GM21526 (cell line): Measurements from ENCODE around the gene EMC7.

ENCODE experiments used
- ATAC-seq: cut with Tn5 transposase; IDR thresholded peaks from one replicate; pipeline ENCODE4 v1.9.1; 2021; ENCODE audit warnings: moderate library complexity; ENCODE audit not compliant: unreplicated experiment, low FRiP score

Gene EMC7

GRCh38 chr15:34039790-34040113 lies 61.9 kb downstream of the EMC7 start:
- peak; percentile 18 for ATAC-seq

GRCh38 chr15:34038871-34039789 lies 62.5 kb downstream of the EMC7 start, which contains the start of gene AVEN:
Gene AVEN (minus strand): TSS chr15:34039204. CDS start chr15:34039046, 158 bp downstream.
- peak; percentile 48 for ATAC-seq

- peak; percentile 57 for ATAC-seq
These were observed 63.4 kb downstream of the EMC7 start for GRCh38 chr15:34038023-34038870.
